IMR-90 (cell line): ENCODE results near the gene PRKAR1B. TPM values are rescaled to one million over a fixed set of nuclear protein-coding genes. Genes with fewer than 3 reads are reported as not detected.

Source experiments
- ATAC-seq: fragments of 200-7000 bp; cut with Tn5 transposase; 2 replicates; pipeline ENCODE4 v1.9.1; 2020; ENCODE audit warnings: low read depth, mild to moderate bottlenecking, moderate library complexity
- BruUV-seq: library from RNA; stranded (reverse); fragments of 400-500 nt; replicated peaks from 2 replicates; lab custom pipeline; 2021; lab: Mats Ljungman, UMichigan
- CTCF ChIA-PET: fragments of 300-600 bp; formaldehyde crosslinking; extraction: SDS; loops from one replicate; lab custom pipeline; 2021; ENCODE audit warnings: antibody characterized with exemption; lab: Yijun Ruan, JAX
- POLR2A ChIA-PET: fragments of 300-600 bp; sonication (Branson Sonifier 250); formaldehyde crosslinking; loops from one replicate; lab custom pipeline; 2022; ENCODE audit warnings: antibody characterized with exemption; ENCODE audit not compliant: unreplicated experiment; lab: Charles Lee
- DNase-seq: peaks from one replicate; pipeline ENCODE4 v3.0.0; 2013
- H2AFZ ChIP-seq: replicated peaks from 2 replicates; pipeline ENCODE3; 2013; ENCODE audit warnings: low read length, mild to moderate bottlenecking; ENCODE audit not compliant: poor library complexity
- H2AK5ac ChIP-seq: 2 replicates; pipeline ENCODE4 v1.6.1; 2013; ENCODE audit warnings: low read depth, low read length, inconsistent platforms
- H2AK9ac ChIP-seq: replicated peaks from 2 replicates; pipeline ENCODE3; 2013; ENCODE audit warnings: mild to moderate bottlenecking, low read depth, low read length, moderate library complexity; ENCODE audit not compliant: poor library complexity
- H2BK120ac ChIP-seq: 2 replicates; pipeline ENCODE4 v1.6.1; 2013; ENCODE audit warnings: low read depth, low read length, inconsistent platforms
- H2BK15ac ChIP-seq: 3 replicates; pipeline ENCODE4 v1.6.1; 2013; ENCODE audit warnings: low read depth, low read length, inconsistent platforms
- H2BK20ac ChIP-seq: 2 replicates; pipeline ENCODE4 v1.6.1; 2013; ENCODE audit warnings: low read depth, mild to moderate bottlenecking, inconsistent platforms, low read length, moderate library complexity
- H2BK5ac ChIP-seq: 2 replicates; pipeline ENCODE4 v1.6.1; 2013; ENCODE audit warnings: mild to moderate bottlenecking, low read depth, low read length, inconsistent platforms; ENCODE audit not compliant: poor library complexity, severe bottlenecking
- H3K14ac ChIP-seq: replicated peaks from 2 replicates; pipeline ENCODE4 v1.6.1; 2013; ENCODE audit warnings: low read depth, low read length, inconsistent platforms
- H3K18ac ChIP-seq: 2 replicates; pipeline ENCODE4 v1.6.1; 2013; ENCODE audit warnings: low read depth, low read length, control low read depth
- H3K23ac ChIP-seq: 2 replicates; pipeline ENCODE4 v1.6.1; 2013; ENCODE audit warnings: low read depth, low read length, inconsistent platforms
- H3K27ac ChIP-seq: 2 replicates; pipeline ENCODE4 v1.5.1; 2013; ENCODE audit warnings: mild to moderate bottlenecking, control low read depth, low read length; ENCODE audit not compliant: insufficient read depth
- H3K27me3 ChIP-seq: 2 replicates; pipeline ENCODE4 v1.6.1; 2013; ENCODE audit warnings: low read length; ENCODE audit not compliant: control insufficient read depth, insufficient read depth
- H3K36me3 ChIP-seq: 2 replicates; pipeline ENCODE4 v1.6.1; 2013; ENCODE audit warnings: low read length, mixed read lengths; ENCODE audit not compliant: control insufficient read depth, insufficient read depth
- H3K4ac ChIP-seq: 2 replicates; pipeline ENCODE4 v1.6.1; 2013; ENCODE audit warnings: low read depth, low read length, inconsistent platforms
- H3K4me1 ChIP-seq: 2 replicates; pipeline ENCODE4 v1.6.1; 2013; ENCODE audit warnings: low read length, mixed read lengths; ENCODE audit not compliant: control insufficient read depth, insufficient read depth
- H3K4me2 ChIP-seq: 2 replicates; pipeline ENCODE4 v1.6.1; 2013; ENCODE audit warnings: low read depth, mild to moderate bottlenecking, control low read depth, low read length, moderate library complexity
- H3K4me3 ChIP-seq: 2 replicates; pipeline ENCODE4 v1.5.1; 2013; ENCODE audit warnings: low read depth, mild to moderate bottlenecking, control low read depth, low read length, moderate library complexity; ENCODE audit not compliant: insufficient read depth
- H3K56ac ChIP-seq: 2 replicates; pipeline ENCODE4 v1.6.1; 2013; ENCODE audit warnings: low read length, inconsistent platforms; ENCODE audit not compliant: insufficient read depth; ENCODE audit errors: extremely low read depth
- H3K79me1 ChIP-seq, 2 experiments: 2 replicates each; pipeline ENCODE4 v1.6.1; 2013; ENCODE audit warnings: low read length in 2 of 2, inconsistent platforms in 1 of 2, low read depth in 1 of 2
- H3K9ac ChIP-seq: 2 replicates; pipeline ENCODE4 v1.6.1; 2013; ENCODE audit warnings: low read depth, low read length, control low read depth
- H3K9me1 ChIP-seq: 2 replicates; pipeline ENCODE4 v1.6.1; 2013; ENCODE audit warnings: low read length, inconsistent platforms; ENCODE audit not compliant: insufficient read depth
- H3K9me3 ChIP-seq: 2 replicates; pipeline ENCODE4 v1.6.1; 2013; ENCODE audit warnings: low read length; ENCODE audit not compliant: control insufficient read depth, insufficient read depth
- H4K20me1 ChIP-seq: 2 replicates; pipeline ENCODE4 v1.6.1; 2013; ENCODE audit warnings: low read length, inconsistent platforms; ENCODE audit not compliant: insufficient read depth
- H4K5ac ChIP-seq: 2 replicates; pipeline ENCODE4 v1.6.1; 2013; ENCODE audit warnings: mild to moderate bottlenecking, low read depth, low read length, control low read depth
- H4K8ac ChIP-seq, 2 experiments: 2 replicates each; pipeline ENCODE4 v1.6.1; 2013; ENCODE audit warnings: low read depth in 2 of 2, low read length in 2 of 2, control low read depth in 1 of 2, inconsistent platforms in 1 of 2
- H4K91ac ChIP-seq: 2 replicates; pipeline ENCODE4 v1.6.1; 2013; ENCODE audit warnings: low read depth, low read length, inconsistent platforms; ENCODE audit not compliant: insufficient read depth
- CHD1 ChIP-seq: IDR thresholded peaks from 2 replicates; pipeline ENCODE4 v1.6.1; 2012; ENCODE audit warnings: low read depth, low read length, improper control_type of control experiment
- RAD21 ChIP-seq: IDR thresholded peaks from 2 replicates; pipeline ENCODE4 v1.6.1; 2012; ENCODE audit warnings: low read length, improper control_type of control experiment
- WGBS, 2 experiments: methylation state at CpG; one replicate each; pipeline versions ENCODE4 v1.1.5 to v1.1.7; 2013; ENCODE audit warnings: missing lambda C conversion rate in 2 of 2; ENCODE audit not compliant: insufficient read length in 1 of 2; ENCODE audit errors: extremely low coverage in 2 of 2; 5-methylcytosine and 5-hydroxymethylcytosine counted together
- dilution Hi-C: fragments of 300-500 bp; cut with HindIII; formaldehyde crosslinking; loops from one replicate; pipeline ENCODE4 v1.14.3; 2018; ENCODE audit warnings: low sequenced_read_pairs; ENCODE audit not compliant: unreplicated experiment
- in situ Hi-C: fragments of 300-500 bp; cut with MboI; formaldehyde crosslinking; loops from 3 replicates; pipeline ENCODE4 v1.14.3; 2019; ENCODE audit warnings: low sequenced_read_pairs, inconsistent platforms, mixed read lengths
- intact Hi-C: fragments of 100-400 bp; cut with micrococcal nuclease; formaldehyde crosslinking; loops from 2 replicates; pipeline ENCODE4 v1.10.0; 2022
- polyA plus RNA-seq, 3 experiments: library from polyadenylated mRNA; depleted of rRNA; stranded (reverse); fragments of >200 nt; gene quantifications; 2 replicates each; pipeline ENCODE4 v1.2.3, GENCODE V29; 2012; ENCODE audit warnings: low replicate concordance in 1 of 3
- total RNA-seq: library from RNA; depleted of rRNA; stranded (reverse); fragments of >200 nt; gene quantifications from 2 replicates; pipeline ENCODE4 v1.2.3, GENCODE V29; 2012

The PRKAR1B gene
- total and polyA plus RNA-seq, 2 of the 4 experiments (the other 2 are of a cell fraction): 15.2 to 20.2 TPM

GRCh38 chr7:584820-585219 lies 142.3 kb downstream of the PRKAR1B start:
- in situ Hi-C loops (no loop called here), intact Hi-C loops (no loop called here), dilution Hi-C loops (no loop called here)
- Histone ChIP-seq H4K91ac (no peak overlapping the region), H3K4me1 (peaks cover 10% of the 10 kb centered on the region), H3K56ac (no peak overlapping the region), H3K4me3 (no peak overlapping the region), H3K36me3 (no peaks in the 10 kb centered on the region; the same call in 1 of the 2 replicates), H3K27me3 (no peaks in the 10 kb centered on the region), H3K23ac (no peak overlapping the region), H2BK5ac (no peak overlapping the region), H3K27ac (no peak overlapping the region), H2BK20ac (no peak overlapping the region), H3K9ac (no peak overlapping the region), H2BK15ac (no peak overlapping the region), H3K4ac (no peak overlapping the region), H4K5ac (no peak overlapping the region), H3K9me3 (peaks cover 7% of the 10 kb centered on the region; the same call in 1 of the 2 replicates), H2AK9ac (no peak overlapping the region), H3K9me1 (peaks cover 11% of the 10 kb centered on the region), H2AFZ (no peak overlapping the region), H4K8ac (no peak overlapping the region), H4K20me1 (no peaks in the 10 kb centered on the region; the same call in 1 of the 2 replicates), H3K14ac (no peak overlapping the region), H3K4me2 (no peak overlapping the region), H3K18ac (no peak overlapping the region), H2BK120ac (no peak overlapping the region), H2AK5ac (no peak overlapping the region), H3K79me1 (no peaks in the 10 kb centered on the region)
- ATAC-seq (no peak), DNase-seq (no peak)
- 100% methylated on average over 4 of the region's 12 CpGs; no CpG with 5 or more reads in 1 of the 2 experiments for WGBS, 2 experiments
- BruUV-seq: no TSS peak
- no peak for TF ChIP-seq RAD21
- no peak for TF ChIP-seq CHD1
- CTCF ChIA-PET: no interaction called here
- POLR2A ChIA-PET: no interaction called here
